CD14-positive monocyte (primary cell): ENCODE data around the gene SOD3. TPM values are rescaled to one million over a fixed set of nuclear protein-coding genes. Genes with fewer than 3 reads are reported as not detected.

Source experiments
- DNase-seq, 3 donors: peaks; one replicate each; pipeline ENCODE4 v3.0.0-alpha.2; 2011 to 2022
- H2AFZ ChIP-seq: 2 replicates; pipeline ENCODE4 v1.6.0; 2012; ENCODE audit warnings: mild to moderate bottlenecking, low read depth, low read length, inconsistent platforms; ENCODE audit not compliant: insufficient read depth, poor library complexity, severe bottlenecking
- H3K27ac ChIP-seq, 2 donors: 1 replicate in 1 of 2; 2 replicates in 1 of 2; pipeline ENCODE4 v1.5.1; 2012 to 2013; ENCODE audit warnings: low read length in 2 of 2, control low read depth in 1 of 2, inconsistent platforms in 1 of 2, low read depth in 1 of 2, mild to moderate bottlenecking in 1 of 2
- H3K27me3 ChIP-seq, 2 donors: one replicate each; pipeline versions ENCODE4 v1.6.0 to v1.6.1; 2011 to 2013; ENCODE audit warnings: low read length in 2 of 2; ENCODE audit not compliant: control insufficient read depth in 2 of 2, insufficient read depth in 2 of 2
- H3K36me3 ChIP-seq, 2 donors: replicated peaks in 1 of 2; 1 replicate in 1 of 2; 2 replicates in 1 of 2; pipeline versions ENCODE4 v1.5.1 to v1.6.1; 2012 to 2013; ENCODE audit warnings: low read length in 2 of 2, control low read depth in 1 of 2, inconsistent platforms in 1 of 2, mild to moderate bottlenecking in 1 of 2; ENCODE audit not compliant: insufficient read depth in 2 of 2, control insufficient read depth in 1 of 2
- H3K4me1 ChIP-seq, 2 donors: 1 replicate in 1 of 2; 2 replicates in 1 of 2; pipeline versions ENCODE4 v1.5.1 to v1.6.1; 2012 to 2013; ENCODE audit warnings: low read length in 2 of 2, control low read depth in 1 of 2, inconsistent platforms in 1 of 2, mild to moderate bottlenecking in 1 of 2, moderate library complexity in 1 of 2; ENCODE audit not compliant: insufficient read depth in 2 of 2, control insufficient read depth in 1 of 2
- H3K4me2 ChIP-seq: replicated peaks from 2 replicates; pipeline ENCODE3; 2012; ENCODE audit warnings: low read length, moderate library complexity, mild to moderate bottlenecking; ENCODE audit not compliant: poor library complexity, severe bottlenecking; ENCODE audit errors: extremely low read depth
- H3K4me3 ChIP-seq, 3 experiments: fragments of 200-600 bp in 1 of 3; sonication (generic) in 1 of 3; replicated peaks in 1 of 3; 1 replicate in 2 of 3; 2 replicates in 1 of 3; pipeline ENCODE4 v1.5.1; 2011 to 2013; ENCODE audit warnings: low read length in 3 of 3, mild to moderate bottlenecking in 3 of 3, control low read depth in 2 of 3, low read depth in 2 of 3, inconsistent platforms in 1 of 3, moderate library complexity in 1 of 3
- H3K79me2 ChIP-seq: 2 replicates; pipeline ENCODE4 v1.6.0; 2012; ENCODE audit warnings: mild to moderate bottlenecking, control low read depth, inconsistent platforms, low read length, moderate library complexity; ENCODE audit not compliant: insufficient read depth
- H3K9ac ChIP-seq: 2 replicates; pipeline ENCODE4 v1.6.0; 2017; ENCODE audit warnings: low read length, mild to moderate bottlenecking; ENCODE audit not compliant: insufficient read depth, poor library complexity, severe bottlenecking
- H3K9me3 ChIP-seq, 2 donors: replicated peaks in 1 of 2; 1 replicate in 1 of 2; 2 replicates in 1 of 2; pipeline versions ENCODE4 v1.5.1 to v1.6.1; 2012 to 2013; ENCODE audit warnings: low read length in 2 of 2, control low read depth in 1 of 2; ENCODE audit not compliant: control insufficient read depth in 1 of 2, insufficient read depth in 1 of 2
- H4K20me1 ChIP-seq: 2 replicates; pipeline ENCODE4 v1.6.0; 2012; ENCODE audit warnings: mild to moderate bottlenecking, low read length, control low read depth, moderate library complexity; ENCODE audit not compliant: insufficient read depth
- H3K27ac Mint-ChIP-seq, 7 donors: one replicate each; pipeline ENCODE4 v1.8.0; 2020; ENCODE audit warnings: mild to moderate bottlenecking in 7 of 7, mixed read lengths in 7 of 7, moderate library complexity in 6 of 7, inconsistent platforms in 2 of 7
- H3K27me3 Mint-ChIP-seq, 3 donors: one replicate each; pipeline ENCODE4 v1.8.0; 2021 to 2022; ENCODE audit warnings: low read depth in 3 of 3, mild to moderate bottlenecking in 3 of 3, mixed read lengths in 3 of 3, moderate library complexity in 3 of 3, inconsistent platforms in 1 of 3
- H3K36me3 Mint-ChIP-seq, 2 donors: one replicate each; pipeline ENCODE4 v1.8.0; 2020; ENCODE audit warnings: mixed read lengths in 2 of 2, inconsistent platforms in 1 of 2, mild to moderate bottlenecking in 1 of 2
- H3K4me1 Mint-ChIP-seq: one replicate; pipeline ENCODE4 v1.8.0; 2020; ENCODE audit warnings: mild to moderate bottlenecking, mixed read lengths
- H3K4me3 Mint-ChIP-seq, 2 donors: one replicate each; pipeline ENCODE4 v1.8.0; 2020; ENCODE audit warnings: mild to moderate bottlenecking in 2 of 2, mixed read lengths in 2 of 2, moderate library complexity in 1 of 2
- H3K9me3 Mint-ChIP-seq, 7 donors: one replicate each; pipeline ENCODE4 v1.8.0; 2020 to 2022; ENCODE audit warnings: mixed read lengths in 7 of 7, mild to moderate bottlenecking in 6 of 7, moderate library complexity in 6 of 7, inconsistent platforms in 2 of 7
- WGBS: methylation state at CpG from one replicate; pipeline ENCODE4 v1.1.5; 2013; ENCODE audit warnings: missing lambda C conversion rate; ENCODE audit not compliant: insufficient coverage; 5-methylcytosine and 5-hydroxymethylcytosine counted together
- intact Hi-C, 2 donors: fragments of 100-400 bp; cut with micrococcal nuclease; formaldehyde crosslinking; loops; one replicate each; pipeline versions ENCODE4 v1.15.0 to v1.15.1; 2023
- polyA plus RNA-seq, 3 donors: library from polyadenylated mRNA; depleted of rRNA in 1 of 3; unstranded in 2 of 3; stranded (reverse) in 1 of 3; fragments of 300-500 nt in 2 of 3; fragments of >200 nt in 1 of 3; fragmentation: Illumina TruSeq in 2 of 3; gene quantifications; 1 replicate in 2 of 3; 2 replicates in 1 of 3; pipeline ENCODE4 v1.2.3, GENCODE V29; 2012 to 2021
- TF ChIP-seq, protein P1 (sequence below): fragments of 200-600 bp; IDR thresholded peaks from one replicate; pipeline ENCODE4 v1.8.0; 2022; ENCODE audit warnings: antibody characterized with exemption, mild to moderate bottlenecking

The SOD3 gene
- polyA plus RNA-seq, 3 donors: not detected

DNA sequence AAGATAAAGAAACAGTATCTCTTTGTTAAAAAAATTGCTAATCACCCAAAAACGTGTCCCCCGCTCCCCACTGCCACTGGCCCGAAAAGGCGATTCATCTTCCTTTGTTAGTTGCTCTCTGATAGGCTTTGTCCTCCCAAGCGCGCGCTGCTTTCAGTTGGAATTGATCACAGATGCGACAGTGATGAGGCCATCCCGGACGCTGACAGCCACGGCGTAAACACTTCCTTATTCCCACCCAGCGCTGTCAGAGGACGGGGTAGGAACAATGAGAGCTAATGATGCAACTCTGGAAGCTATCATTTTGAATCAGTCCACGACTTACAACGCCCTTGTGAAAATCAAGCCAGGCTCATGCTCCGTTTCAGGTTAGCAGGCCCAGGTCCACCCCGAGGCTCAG is 21.4 kb downstream of the SOD3 start:
- H3K9ac ChIP-seq: no peak overlapping the region
- H3K27ac Mint-ChIP-seq: no peak overlapping the region
- no peaks in the 10 kb centered on the region for H3K27me3 ChIP-seq
- H3K36me3 ChIP-seq: peaks cover 22 to 51% of the 10 kb centered on the region in 2 donors
- peaks cover 10% of the 10 kb centered on the region for H3K4me1 Mint-ChIP-seq
- TF ChIP-seq, protein P1, sequence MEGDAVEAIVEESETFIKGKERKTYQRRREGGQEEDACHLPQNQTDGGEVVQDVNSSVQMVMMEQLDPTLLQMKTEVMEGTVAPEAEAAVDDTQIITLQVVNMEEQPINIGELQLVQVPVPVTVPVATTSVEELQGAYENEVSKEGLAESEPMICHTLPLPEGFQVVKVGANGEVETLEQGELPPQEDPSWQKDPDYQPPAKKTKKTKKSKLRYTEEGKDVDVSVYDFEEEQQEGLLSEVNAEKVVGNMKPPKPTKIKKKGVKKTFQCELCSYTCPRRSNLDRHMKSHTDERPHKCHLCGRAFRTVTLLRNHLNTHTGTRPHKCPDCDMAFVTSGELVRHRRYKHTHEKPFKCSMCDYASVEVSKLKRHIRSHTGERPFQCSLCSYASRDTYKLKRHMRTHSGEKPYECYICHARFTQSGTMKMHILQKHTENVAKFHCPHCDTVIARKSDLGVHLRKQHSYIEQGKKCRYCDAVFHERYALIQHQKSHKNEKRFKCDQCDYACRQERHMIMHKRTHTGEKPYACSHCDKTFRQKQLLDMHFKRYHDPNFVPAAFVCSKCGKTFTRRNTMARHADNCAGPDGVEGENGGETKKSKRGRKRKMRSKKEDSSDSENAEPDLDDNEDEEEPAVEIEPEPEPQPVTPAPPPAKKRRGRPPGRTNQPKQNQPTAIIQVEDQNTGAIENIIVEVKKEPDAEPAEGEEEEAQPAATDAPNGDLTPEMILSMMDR: no peak
- H3K9me3 Mint-ChIP-seq: peaks cover 0 to 7% (median 0%) of the 10 kb centered on the region in 7 donors
- intact Hi-C loops: no loop called here
- H4K20me1 ChIP-seq: no peaks in the 10 kb centered on the region
- H3K27me3 Mint-ChIP-seq: peaks cover 0 to 2% (median 0%) of the 10 kb centered on the region in 3 donors
- no peak overlapping the region for H3K4me3 Mint-ChIP-seq
- 95% methylated on average over 10 of the region's 18 CpGs for WGBS
- no peak for DNase-seq
- H2AFZ ChIP-seq: no peak overlapping the region
- no peak overlapping the region for H3K4me3 ChIP-seq
- H3K27ac ChIP-seq: no peak overlapping the region
- peaks cover 64 to 72% of the 10 kb centered on the region in 2 donors for H3K36me3 Mint-ChIP-seq
- H3K79me2 ChIP-seq: no peaks in the 10 kb centered on the region
- no peaks in the 10 kb centered on the region for H3K9me3 ChIP-seq
- peaks cover 8 to 10% of the 10 kb centered on the region in 2 donors for H3K4me1 ChIP-seq
- H3K4me2 ChIP-seq: no peak overlapping the region

DNA sequence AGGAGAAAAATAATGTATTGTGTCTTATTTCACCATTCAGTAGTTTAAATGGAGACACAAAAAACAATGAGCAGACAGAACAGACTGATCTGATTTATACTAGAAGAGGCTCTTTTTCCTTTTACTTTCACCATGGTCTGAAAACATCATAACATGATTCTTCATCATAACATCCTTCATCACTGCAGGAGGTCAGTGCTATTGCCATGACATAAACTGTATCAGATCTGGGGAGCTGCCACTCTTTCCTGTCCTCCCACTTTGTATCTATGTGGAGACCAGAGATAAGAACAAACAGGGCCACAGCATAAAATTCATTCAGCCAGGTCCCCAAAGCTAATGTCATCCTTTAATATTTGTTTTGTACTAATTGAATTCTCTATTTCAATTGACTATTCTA is 25.2 kb downstream of the SOD3 start:
- Histone ChIP-seq H2AFZ (no peak overlapping the region), H3K27me3 (no peaks in the 10 kb centered on the region), H3K79me2 (no peaks in the 10 kb centered on the region), H3K4me3 (no peak overlapping the region), H4K20me1 (no peaks in the 10 kb centered on the region), H3K4me1 (peaks cover 8 to 10% of the 10 kb centered on the region in 2 donors), H3K9me3 (no peaks in the 10 kb centered on the region), H3K36me3 (peaks cover 22 to 59% of the 10 kb centered on the region in 2 donors), H3K4me2 (no peak overlapping the region), H3K27ac (no peak overlapping the region), H3K9ac (no peak overlapping the region)
- Mint-ChIP-seq H3K4me1 (peaks cover 10% of the 10 kb centered on the region), H3K4me3 (no peak overlapping the region), H3K27me3 (peaks cover 0 to 2% (median 0%) of the 10 kb centered on the region in 3 donors), H3K36me3 (peaks cover 61 to 78% of the 10 kb centered on the region in 2 donors), H3K9me3 (peaks cover 0 to 4% (median 0%) of the 10 kb centered on the region in 7 donors), H3K27ac (no peak overlapping the region)
- intact Hi-C loops: no loop called here
- no peak for DNase-seq
- TF ChIP-seq, protein P1: no peak
